ENCODE measurements around the gene ENAH.

- TF ChIP-seq CTCF (IDR thresholded peaks at IDR 0.05; ENCODE audit: low read depth, low read length, poor library complexity, severe bottlenecking) (no peak), EZH2phosphoT487 (IDR thresholded peaks at IDR 0.05; ENCODE audit: borderline replicate concordance, low read length) (no peak)
Observed at GRCh38 chr1:225449774-225450173, 203.1 kb downstream of the ENAH start.
